Kidney epithelial cell (primary cell): Measurements from ENCODE around the gene SLC26A11. TPM values are rescaled to one million over a fixed set of nuclear protein-coding genes. Genes with fewer than 3 reads are reported as not detected.

Experiments
- DNase-seq: peaks from one replicate; pipeline ENCODE4 v3.0.0-alpha.2; 2010; ENCODE audit warnings: low read depth
- H3K27me3 ChIP-seq: 2 replicates; pipeline ENCODE4 v1.6.0; 2011; ENCODE audit warnings: low read length; ENCODE audit not compliant: control insufficient read depth, insufficient read depth
- H3K36me3 ChIP-seq: 2 replicates; pipeline ENCODE4 v1.5.1; 2011; ENCODE audit warnings: low read length; ENCODE audit not compliant: control insufficient read depth, insufficient read depth
- H3K4me3 ChIP-seq: 2 replicates; pipeline ENCODE4 v1.5.1; 2011; ENCODE audit warnings: low read depth, mild to moderate bottlenecking, control low read depth, low read length
- total RNA-seq: library from RNA; depleted of rRNA; stranded (reverse); fragments of >200 nt; gene quantifications from 2 replicates; pipeline ENCODE4 v1.2.3, GENCODE V29; 2015
- TF ChIP-seq, protein P1 (sequence below): IDR thresholded peaks from 2 replicates; pipeline ENCODE4 v1.5.1; 2011; ENCODE audit warnings: mild to moderate bottlenecking, moderate library complexity, low read length, control low read depth, inconsistent platforms; ENCODE audit not compliant: insufficient read depth, poor library complexity, severe bottlenecking

The SLC26A11 gene
- total RNA-seq, 1 donor from 2014 or later = 19.1 TPM

DNA sequence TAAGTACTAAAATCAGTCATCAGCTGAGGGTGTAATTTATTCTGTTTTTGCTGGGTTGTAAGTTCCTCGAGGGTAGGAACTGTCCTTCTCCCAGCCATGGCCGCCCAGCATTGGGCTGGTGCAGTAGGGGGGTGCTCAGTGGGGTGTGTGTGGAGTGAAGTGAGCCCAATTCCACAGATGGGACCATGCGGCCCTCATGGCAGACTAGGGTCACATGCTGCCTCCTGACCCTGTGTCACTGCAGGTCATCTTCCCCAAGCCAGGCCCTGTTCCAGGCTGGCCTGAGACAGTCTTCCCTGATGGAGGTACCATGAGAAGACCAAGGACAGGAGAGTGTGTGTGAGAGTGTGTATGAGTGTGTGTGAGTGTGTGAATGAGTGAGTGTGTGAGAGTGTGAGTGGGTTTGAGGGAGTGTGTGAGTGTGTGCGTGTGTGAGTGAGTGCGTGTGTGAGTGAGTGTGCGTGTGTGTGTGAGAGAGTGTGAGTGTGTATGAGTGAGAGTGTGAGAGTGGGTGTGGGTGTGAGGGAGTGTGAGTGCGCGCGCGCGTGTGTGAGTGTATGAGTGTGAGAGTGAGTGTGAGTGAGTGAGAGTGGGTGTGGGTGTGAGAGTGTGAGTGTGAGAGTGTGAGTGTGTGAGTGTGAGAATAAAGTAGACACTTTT is 3.7 kb downstream of the SLC26A11 start:
- TF ChIP-seq, protein P1, sequence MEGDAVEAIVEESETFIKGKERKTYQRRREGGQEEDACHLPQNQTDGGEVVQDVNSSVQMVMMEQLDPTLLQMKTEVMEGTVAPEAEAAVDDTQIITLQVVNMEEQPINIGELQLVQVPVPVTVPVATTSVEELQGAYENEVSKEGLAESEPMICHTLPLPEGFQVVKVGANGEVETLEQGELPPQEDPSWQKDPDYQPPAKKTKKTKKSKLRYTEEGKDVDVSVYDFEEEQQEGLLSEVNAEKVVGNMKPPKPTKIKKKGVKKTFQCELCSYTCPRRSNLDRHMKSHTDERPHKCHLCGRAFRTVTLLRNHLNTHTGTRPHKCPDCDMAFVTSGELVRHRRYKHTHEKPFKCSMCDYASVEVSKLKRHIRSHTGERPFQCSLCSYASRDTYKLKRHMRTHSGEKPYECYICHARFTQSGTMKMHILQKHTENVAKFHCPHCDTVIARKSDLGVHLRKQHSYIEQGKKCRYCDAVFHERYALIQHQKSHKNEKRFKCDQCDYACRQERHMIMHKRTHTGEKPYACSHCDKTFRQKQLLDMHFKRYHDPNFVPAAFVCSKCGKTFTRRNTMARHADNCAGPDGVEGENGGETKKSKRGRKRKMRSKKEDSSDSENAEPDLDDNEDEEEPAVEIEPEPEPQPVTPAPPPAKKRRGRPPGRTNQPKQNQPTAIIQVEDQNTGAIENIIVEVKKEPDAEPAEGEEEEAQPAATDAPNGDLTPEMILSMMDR = no peak
- no peak overlapping the region for H3K4me3 ChIP-seq
- DNase-seq = no peak
- H3K27me3 ChIP-seq = no peaks in the 10 kb centered on the region
- no peaks in the 10 kb centered on the region for H3K36me3 ChIP-seq

DNA sequence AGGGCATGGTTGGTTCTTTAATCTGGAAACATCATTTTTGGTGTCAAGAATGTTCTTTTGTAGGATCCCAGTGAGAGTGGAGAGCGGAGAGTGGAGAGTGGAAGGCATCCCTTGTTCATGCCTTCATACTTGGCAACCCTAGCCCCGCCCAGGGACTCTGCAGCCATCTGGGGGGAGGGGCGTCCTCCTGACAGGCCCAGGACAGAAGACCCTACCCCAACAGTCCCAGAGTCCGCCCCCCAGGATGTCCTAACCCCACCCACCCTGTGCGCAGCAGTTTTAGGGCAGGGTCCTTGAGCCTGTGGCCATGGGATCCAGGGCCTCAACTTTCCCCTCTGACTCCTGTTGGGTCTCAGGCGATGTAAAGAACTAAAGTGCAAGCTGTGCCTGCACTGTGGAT is 4.5 kb downstream of the SLC26A11 start:
- DNase-seq = no peak
- no peaks in the 10 kb centered on the region for H3K27me3 ChIP-seq
- TF ChIP-seq, protein P1 = no peak
- no peak overlapping the region for H3K4me3 ChIP-seq
- H3K36me3 ChIP-seq = no peaks in the 10 kb centered on the region

DNA sequence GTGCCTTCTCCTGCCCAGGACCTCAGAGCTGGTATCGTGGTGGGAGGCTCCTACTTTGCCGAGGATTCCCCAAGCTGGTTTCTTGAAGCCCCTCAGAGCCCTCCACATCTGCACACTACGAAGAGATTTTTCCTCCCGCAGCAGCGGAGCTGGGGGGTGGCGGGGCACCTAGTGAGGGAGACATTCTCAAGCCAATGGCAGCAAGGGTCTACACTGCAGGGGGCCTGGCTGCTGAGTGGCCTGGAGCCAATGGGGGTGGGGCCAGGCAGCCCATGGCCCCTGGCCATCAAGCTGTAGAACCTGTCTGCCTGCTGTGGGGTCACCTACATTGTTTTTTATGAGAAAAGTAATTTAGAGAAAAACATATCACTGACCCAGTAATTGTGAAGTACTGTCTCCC is 5.0 kb downstream of the SLC26A11 start:
- H3K4me3 ChIP-seq = no peak overlapping the region

DNA sequence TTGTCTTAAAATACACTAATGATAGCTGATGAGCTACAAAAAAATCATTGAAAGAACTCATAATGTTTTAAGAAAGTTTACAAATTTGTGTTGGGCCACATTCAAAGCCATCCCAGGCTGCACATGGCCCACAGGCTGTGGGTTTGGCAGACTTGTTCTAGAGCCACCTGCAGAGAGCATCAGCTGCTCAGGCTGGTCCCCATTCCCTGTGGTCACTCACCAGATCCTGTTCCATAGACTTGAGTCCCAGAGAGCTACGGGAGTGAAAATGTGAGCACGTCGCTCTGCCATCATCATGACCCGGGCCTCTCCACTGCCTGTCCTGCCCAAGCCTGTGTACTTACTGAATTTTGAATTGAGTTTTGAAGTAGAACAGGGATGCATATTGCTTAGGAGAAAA is 6.9 kb downstream of the SLC26A11 start:
- DNase-seq = no peak
- H3K4me3 ChIP-seq = no peak overlapping the region
- H3K27me3 ChIP-seq = no peaks in the 10 kb centered on the region
- TF ChIP-seq, protein P1 = no peak
- no peaks in the 10 kb centered on the region for H3K36me3 ChIP-seq

More for the DNA sequence above, 5.0 kb downstream of the SLC26A11 start:
- DNase-seq = no peak
- Histone ChIP-seq H3K27me3 (no peaks in the 10 kb centered on the region), H3K36me3 (no peaks in the 10 kb centered on the region)
- TF ChIP-seq, protein P1 = no peak

DNA sequence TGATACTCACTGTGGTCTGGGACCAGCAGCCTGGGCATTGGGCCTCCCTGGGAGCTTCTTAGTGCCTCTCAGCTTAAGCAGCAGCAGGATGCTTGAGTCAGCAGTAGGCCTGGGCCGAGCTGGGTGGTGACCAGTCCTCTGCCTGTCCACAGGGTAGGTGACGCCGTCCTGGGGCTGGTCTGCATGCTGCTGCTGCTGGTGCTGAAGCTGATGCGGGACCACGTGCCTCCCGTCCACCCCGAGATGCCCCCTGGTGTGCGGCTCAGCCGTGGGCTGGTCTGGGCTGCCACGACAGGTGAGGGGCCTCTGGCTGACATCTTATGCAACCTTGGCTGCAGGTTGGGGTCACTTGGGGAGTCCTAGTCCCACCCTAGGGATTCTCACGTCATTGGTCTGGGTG is 7.4 kb downstream of the SLC26A11 start:
- TF ChIP-seq, protein P1 = no peak
- Histone ChIP-seq H3K4me3 (no peak overlapping the region), H3K36me3 (no peaks in the 10 kb centered on the region), H3K27me3 (no peaks in the 10 kb centered on the region)
- DNase-seq = no peak

DNA sequence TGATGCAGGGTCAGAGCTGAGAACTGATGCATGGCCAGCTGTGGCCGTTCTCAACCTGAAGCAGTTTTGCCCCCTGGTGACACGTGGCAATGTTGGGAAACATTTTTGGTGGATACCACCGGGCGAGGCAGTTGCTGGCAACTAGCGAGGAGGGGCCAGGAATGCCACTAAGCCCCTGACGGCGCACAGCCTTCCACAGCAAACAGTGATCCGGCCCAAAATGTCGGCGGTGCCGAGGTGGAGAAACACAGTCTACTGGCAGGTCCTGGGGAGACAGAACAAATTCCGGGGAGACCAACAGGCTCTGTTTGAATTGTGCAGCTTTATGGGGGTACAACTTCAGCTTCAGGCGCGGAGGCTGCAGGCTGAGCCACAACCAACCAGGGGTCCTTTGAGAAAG is 8.2 kb downstream of the SLC26A11 start:
- no peak for DNase-seq
- Histone ChIP-seq H3K36me3 (no peaks in the 10 kb centered on the region), H3K4me3 (no peak overlapping the region), H3K27me3 (no peaks in the 10 kb centered on the region)
- TF ChIP-seq, protein P1 = no peak
